Epidermal melanocyte (primary cell): ENCODE measurements around the gene ETV3L.

Experiments used
- DNase-seq: peaks from one replicate; pipeline ENCODE4 v3.0.0; 2011; ENCODE audit warnings: low spot score; ENCODE audit not compliant: insufficient read length

ETV3L gene

GRCh38 chr1:157099633-157100009, at the start of gene ETV3L:
ETV3L (minus strand) TSS chr1:157099808; CDS start chr1:157099523, 285 bp downstream.
- DNase-seq: no peak

- no peak for DNase-seq
Observed at GRCh38 chr1:157147906-157148700, 48.5 kb upstream of the ETV3L start.

- no peak for DNase-seq
Observed at GRCh38 chr1:157147037-157147436, 47.4 kb upstream of the ETV3L start.

DNA sequence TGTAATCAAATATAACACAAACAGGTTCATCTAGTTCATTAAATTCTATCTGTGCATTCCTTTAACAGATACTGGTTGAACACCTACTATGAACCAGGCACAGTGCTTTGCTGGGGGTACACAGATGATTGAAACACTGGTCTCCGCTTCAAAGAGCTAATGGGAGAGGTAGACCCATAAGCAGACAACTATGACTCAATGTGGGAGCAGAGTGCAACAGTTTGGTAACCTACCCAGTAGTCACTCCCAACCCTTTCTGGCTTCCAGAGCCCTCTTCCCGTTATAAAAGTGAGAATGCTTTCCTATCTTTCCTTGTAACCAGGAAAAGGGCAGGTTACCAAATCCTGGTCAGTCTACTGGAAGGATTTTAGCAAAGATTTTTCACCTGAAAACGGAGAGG, 46.6 kb upstream of the ETV3L start:
- DNase-seq: no peak

DNA sequence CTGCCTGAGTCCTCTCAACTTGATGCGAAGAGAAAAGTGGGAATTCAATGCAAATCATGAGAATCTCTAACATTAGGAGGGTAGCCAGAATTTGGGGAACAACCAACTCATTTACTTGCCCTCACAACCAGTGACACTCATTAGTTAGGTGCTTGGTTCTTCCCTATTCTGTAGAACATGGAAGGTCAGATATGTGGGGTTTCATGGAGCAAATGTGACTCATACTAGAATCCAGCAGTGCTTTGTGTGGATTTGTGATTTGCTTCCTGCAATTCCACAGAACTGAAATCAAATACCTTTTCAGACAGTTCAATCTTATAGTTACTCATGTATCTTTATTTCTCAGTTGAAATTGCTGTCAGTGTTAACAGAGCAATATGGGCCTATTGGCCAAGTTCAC, 45.5 kb upstream of the ETV3L start:
- no peak for DNase-seq

GRCh38 chr1:157144509-157144908, 44.9 kb upstream of the ETV3L start:
- DNase-seq: no peak

DNA sequence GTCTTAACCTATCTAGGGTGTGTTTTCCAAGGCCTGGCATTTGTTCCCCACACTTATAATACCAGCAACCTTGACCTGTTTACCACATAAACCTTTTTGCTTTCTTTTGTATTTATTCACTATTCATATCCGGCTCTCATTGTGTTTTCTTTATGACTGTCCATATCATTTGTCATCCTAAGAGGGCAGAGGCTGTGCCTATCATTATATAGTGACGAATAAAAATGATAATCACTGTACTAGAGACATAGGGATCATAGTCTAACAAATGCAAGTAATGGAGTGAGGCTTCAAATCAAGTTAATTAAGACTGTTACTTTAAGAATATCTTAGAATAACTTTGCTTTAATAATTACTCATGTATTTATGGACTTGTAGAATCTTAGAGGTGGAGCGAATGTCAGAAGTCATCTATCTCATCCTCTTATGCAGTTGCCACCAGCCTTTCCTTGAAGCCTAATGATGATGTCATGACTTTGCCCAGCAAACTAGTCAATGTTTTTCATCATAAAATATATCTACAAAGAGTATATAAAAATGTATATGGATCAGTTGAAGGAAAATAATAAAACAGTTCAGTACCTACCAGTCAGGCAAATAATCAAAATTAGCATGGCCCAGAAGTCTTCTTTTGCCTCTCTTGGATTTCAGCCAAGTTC, 43.3 kb upstream of the ETV3L start:
- DNase-seq: no peak

GRCh38 chr1:157142201-157142600, 42.6 kb upstream of the ETV3L start:
- no peak for DNase-seq

GRCh38 chr1:157141212-157141855, 41.7 kb upstream of the ETV3L start:
- DNase-seq: no peak

- no peak for DNase-seq
Observed at GRCh38 chr1:157140063-157140588, 40.5 kb upstream of the ETV3L start.

GRCh38 chr1:157139052-157139715, 39.6 kb upstream of the ETV3L start:
- DNase-seq: no peak

- DNase-seq: peak; percentile 59
Observed at GRCh38 chr1:157138220-157139051, 38.8 kb upstream of the ETV3L start, which contains the start of gene ETV3. ETV3 (minus strand) TSS chr1:157138395; CDS start chr1:157136352, 2,043 bp downstream.

- no peak for DNase-seq
Observed at GRCh38 chr1:157137408-157138219, 38.0 kb upstream of the ETV3L start.

DNA sequence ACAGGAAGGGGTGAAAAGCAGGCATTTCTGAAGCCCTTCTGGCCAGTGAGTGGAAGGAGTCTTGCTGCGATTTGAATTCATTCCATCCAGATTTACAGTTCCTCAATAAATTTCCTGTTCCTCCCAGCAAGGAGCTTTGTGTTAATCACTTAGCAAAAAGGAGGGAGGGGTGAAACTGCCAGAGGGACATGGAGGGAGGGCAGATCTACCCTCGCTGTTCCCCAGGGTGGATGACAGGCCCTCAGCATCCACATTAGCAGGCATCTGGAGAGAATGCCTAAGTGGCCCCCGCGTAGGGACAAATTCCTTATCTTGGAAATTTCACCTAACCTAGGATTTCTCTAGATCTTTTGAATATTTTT, 37.4 kb upstream of the ETV3L start:
- DNase-seq: no peak

GRCh38 chr1:157136133-157136532, 36.5 kb upstream of the ETV3L start:
- DNase-seq: no peak

- no peak for DNase-seq
Observed at GRCh38 chr1:157135646-157136045, 36.0 kb upstream of the ETV3L start.

DNA sequence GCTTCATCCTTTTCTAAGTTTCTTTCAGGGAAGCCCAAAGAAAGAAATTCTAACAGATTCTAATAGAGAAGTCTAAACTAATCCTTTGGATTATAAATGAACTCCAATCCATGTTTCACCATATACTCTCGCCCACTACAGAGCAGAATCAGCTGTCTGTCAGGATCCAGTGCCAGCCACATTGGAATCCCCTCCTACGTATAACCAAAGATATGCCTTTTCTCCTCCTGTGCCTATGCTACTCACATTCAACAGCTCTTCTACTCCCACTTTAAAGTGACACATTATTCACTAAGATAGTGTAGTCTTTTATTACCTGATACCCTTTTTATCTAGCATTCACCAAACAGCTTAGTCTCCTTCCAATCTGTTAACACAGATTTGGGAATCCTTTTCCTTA, 35.5 kb upstream of the ETV3L start:
- DNase-seq: no peak

GRCh38 chr1:157134442-157134841, 34.8 kb upstream of the ETV3L start:
- DNase-seq: no peak

DNA sequence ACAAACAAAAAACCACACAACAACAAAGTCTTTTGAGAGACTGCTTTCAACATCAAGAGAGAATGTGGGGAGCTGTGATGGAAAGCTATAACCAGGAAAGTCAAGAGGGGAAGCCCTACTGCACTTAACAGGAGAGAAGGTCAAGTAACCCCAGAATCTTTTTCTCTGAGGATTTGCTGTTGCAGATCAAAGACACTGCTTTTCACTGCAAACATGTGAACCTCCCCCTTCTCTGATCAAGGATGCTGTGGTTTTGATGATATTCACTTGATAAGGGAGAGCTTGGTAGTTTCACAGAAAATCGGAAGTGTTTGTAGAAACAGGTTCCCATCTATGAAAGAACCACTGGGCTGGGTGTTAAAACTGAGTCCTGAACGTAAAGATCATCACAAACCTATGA, 33.8 kb upstream of the ETV3L start:
- DNase-seq: no peak

GRCh38 chr1:157132616-157133167, 33.1 kb upstream of the ETV3L start:
- no peak for DNase-seq
